ENCODE results near the gene MFAP5.
"Not testable (repeated sequence)": the region's sequence is repeated elsewhere in the genome, so short reads cannot be mapped to it uniquely, and the experiment has no call there.

MFAP5 gene

DNA sequence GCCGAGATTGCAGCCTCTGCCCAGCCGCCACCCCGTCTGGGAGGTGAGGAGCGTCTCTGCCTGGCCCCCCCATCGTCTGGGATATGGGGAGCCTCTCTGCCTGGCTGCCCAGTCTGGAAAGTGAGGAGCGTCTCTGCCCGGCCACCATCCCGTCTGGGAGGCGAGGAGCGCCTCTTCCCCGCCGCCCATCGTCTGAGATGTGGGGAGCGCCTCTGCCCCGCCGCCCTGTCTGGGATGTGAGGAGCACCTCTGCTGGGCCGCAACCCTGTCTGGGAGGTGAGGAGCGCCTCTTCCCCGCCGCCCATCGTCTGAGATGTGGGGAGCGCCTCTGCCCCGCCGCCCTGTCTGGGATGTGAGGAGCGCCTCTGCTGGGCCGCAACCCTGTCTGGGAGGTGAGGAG lies 37.9 kb downstream of the MFAP5 start:
- not testable (repeated sequence) for DNase-seq

DNA sequence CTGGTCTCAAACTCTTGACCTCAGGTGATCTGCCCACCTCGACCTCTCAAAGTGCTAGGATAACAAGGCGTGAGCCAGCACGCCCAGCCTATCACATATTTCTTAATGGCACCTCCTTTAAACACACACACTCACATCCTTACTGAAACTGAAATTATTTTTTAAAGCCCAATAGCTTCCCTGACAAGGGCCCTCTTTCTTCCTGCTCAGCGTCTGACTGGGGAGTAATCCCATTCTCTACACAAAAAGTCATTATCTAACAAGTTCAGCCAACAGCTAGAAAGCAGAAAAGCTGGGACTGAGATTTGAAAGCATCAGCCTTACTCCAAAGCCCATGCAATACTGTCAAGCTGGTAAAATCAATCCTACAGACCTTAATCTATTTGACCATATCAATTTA lies 40.0 kb downstream of the MFAP5 start:
- DNase-seq: no peak

DNA sequence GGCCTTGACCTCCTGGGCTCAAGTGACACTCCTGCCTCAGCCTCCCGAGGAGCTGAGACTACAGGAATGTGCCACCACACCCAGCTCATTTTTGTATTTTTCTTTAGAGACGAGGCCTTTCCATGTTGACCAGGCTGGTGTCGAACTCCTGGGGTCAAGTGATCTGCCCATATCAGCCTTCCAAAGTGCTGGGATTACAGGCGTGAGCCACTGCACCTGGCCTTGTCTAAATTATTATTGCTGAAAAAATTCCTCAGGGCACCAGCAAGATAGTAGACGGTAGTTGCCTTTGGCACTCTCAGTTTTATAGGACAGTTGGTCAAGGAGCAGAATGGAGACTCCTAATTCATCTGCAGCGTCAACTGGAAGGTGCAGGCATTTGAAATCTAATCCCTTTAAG lies 47.4 kb downstream of the MFAP5 start:
- no peak for DNase-seq

DNA sequence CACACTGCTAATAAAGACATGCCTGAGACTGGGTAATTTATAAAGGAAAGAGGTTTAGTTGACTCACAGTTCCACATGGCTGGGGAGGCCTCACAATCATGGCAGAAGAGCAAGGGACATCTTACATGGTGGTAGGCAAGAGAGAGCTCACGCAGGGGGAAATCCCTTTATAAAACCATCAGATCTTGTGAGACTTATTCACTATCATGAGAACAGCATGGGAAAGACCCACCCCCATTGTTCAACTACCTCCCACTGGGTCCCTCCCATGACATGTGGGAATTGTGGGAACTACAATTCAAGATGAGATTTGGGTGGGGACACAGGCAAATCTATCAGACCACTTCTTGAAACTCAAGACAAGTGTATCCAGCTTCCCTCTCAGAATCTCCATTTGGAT lies 48.7 kb downstream of the MFAP5 start:
- DNase-seq: not testable (repeated sequence)

DNA sequence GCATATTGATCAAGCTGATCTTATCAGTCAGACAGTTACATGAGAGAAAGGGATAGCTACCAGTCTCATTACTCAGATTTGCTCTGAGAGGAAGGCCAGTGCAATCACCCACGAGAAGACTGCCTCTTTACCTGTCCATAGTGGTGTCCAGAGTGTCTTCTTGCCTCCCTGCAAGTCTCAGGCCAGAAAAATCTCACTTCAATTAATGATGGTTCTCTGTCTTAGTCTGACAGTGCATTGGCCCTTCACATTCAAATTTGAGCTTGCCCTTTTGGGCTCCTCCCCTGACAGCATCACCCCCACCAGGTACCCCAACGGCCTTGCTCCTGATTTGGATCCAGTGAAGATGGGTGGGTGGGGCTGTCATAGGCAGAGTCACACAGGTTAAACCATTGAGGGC lies 50.0 kb downstream of the MFAP5 start, which contains the start of gene AICDA:
AICDA (minus strand) TSS at position 231 of the 400 bp plus-strand sequence; CDS start at position 139, 92 bp downstream.
- no peak for DNase-seq

DNA sequence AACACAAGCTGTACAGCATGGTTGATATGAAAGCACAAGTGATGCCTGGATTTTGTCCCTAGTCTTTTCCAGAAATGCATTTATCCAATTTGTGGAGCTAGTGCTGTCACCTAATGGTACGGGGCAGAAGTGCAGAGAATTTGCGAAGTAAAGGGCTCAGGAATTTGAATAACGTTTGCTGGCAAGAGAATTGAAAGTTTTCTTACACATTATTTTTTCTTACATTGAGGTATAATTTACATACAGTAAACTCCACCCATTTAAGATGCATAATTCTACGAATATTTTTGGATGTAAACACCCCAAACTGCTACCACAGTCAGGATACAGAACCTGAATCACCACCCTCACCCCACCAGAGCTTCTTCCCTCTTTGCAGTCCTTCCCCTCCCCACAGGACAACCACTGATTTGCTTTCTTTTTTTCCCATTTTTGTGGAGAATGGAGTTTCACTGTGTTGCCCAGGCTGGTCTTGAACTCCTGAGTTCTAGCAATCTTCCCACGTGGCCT lies 53.5 kb downstream of the MFAP5 start:
- DNase-seq: no peak

DNA sequence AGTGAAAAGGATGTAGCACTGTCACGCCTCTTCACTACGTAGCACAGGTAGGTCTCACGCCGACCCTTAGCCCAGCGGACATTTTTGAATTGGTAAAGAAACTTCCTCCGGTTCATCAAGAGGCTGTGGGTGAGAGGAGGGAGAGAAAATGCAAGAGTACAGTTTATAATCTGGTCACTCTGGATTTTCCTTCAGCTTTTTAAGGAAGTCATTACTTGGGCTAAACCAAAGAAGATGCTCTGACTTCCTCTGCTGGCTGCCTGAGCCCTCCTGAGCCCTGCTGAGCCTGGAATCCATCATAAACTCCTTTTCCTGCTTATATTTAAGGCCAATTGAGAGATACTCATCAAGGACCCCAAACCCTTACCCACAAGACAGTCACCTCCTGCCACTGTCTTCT lies 55.7 kb downstream of the MFAP5 start:
- no peak for DNase-seq

DNA sequence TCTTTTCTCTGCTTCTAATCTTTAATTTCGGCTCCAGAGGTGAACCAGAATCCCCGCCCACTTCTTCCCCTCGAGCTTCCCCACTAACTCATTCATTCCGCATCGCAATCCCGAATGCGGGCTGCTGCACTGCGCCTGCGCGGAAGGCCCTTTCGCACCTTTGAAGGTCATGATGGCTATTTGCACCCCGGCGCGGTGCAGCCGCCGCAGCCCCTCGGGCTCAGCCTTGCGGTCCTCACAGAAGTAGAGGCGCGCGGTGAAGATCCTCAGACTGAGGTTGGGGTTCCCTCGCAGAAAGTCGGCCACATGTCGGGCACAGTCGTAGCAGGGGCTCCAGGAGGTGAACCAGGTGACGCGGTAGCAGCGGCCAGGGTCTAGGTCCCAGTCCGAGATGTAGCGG lies 57.6 kb downstream of the MFAP5 start:
- no peak for DNase-seq

DNA sequence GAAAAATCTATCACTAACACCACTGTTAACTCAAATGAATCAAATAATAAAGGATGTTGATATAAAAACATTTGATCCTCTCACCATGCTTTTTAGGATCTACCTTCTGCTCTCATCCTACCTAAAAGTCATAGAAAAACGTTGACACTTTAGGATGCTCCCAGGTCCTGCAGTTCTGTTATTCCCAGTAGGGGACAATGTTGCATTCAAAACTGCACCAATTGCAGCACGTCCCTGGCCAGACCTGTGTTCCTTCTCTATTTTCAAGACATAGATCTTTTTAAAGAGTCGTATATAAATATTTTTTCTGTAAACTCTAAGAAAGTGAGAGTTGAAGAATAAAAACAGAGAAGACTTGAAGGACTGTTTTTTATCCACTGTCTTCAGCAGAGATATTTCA lies 58.8 kb downstream of the MFAP5 start:
- no peak for DNase-seq

DNA sequence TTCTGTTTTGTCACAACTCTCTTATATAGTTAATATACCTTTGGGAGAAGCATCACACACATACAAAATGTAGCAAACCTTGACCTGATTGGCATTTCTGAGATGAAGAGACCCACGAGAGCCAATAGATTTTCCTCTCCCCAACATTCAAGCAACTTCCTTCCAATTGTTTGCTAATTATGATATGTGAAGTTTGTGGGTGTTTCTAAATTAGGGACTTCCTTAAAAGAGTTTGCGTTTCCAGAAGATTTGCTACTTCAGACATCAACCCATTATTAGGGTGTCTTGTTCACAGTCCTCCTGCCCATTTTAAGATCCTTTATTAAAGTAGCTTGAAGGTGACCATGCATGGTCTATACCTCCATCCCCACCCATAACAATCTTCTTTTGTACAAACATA lies 59.3 kb downstream of the MFAP5 start:
- no peak for DNase-seq

DNA sequence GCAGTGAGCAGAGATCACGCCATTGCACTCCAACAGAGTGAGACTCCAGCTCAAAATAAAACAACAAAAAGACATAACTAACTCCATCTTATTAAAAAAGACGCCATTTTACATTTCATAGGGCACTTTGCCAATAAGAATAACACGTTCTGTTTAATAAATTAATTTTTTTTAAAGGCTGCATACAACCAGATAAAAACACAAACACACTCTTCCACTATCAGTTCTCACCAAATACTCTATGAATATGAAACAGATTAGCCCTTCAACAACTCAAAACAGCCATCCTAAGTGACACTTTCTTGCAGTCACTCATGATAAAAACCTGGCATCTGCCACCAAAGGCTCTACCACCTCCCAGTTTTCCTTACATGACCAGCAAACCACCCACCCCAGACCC lies 66.1 kb downstream of the MFAP5 start:
- no peak for DNase-seq

Measured in SHP77 treated with DMSO at 0.1 percent for 48 hours (cell line).